Measurements from ENCODE around the gene ATP6V0D1.

The ATP6V0D1 gene

DNA sequence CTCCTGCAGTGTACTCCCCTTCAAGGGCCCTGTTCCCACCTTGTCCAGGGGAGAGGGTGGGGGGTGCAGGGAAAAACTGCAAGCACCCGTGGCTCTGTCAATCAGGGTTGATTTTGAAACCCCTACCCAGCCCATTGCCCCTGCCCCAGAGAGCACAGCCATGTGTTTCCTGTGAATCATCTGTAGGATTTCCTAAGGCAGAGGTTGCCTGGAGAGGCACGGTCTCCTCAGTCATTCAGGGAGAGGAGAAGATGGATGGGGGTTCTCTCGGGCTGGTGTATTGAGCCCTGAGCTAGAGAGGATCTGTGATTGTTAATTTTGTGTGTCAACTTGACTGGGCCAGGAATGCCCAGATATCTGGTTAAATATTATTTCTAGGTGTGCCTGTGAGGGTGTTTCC, 5.8 kb upstream of the ATP6V0D1 start:
- Histone ChIP-seq H3K36me3 (peaks cover 0 to 20% (median 5%) of the 10 kb centered on the region in 11 experiments; a peak in 9 of 22 replicates), H3K4me1 (peaks cover 97 to 99% (median 98%) of the 10 kb centered on the region in 10 experiments)

DNA sequence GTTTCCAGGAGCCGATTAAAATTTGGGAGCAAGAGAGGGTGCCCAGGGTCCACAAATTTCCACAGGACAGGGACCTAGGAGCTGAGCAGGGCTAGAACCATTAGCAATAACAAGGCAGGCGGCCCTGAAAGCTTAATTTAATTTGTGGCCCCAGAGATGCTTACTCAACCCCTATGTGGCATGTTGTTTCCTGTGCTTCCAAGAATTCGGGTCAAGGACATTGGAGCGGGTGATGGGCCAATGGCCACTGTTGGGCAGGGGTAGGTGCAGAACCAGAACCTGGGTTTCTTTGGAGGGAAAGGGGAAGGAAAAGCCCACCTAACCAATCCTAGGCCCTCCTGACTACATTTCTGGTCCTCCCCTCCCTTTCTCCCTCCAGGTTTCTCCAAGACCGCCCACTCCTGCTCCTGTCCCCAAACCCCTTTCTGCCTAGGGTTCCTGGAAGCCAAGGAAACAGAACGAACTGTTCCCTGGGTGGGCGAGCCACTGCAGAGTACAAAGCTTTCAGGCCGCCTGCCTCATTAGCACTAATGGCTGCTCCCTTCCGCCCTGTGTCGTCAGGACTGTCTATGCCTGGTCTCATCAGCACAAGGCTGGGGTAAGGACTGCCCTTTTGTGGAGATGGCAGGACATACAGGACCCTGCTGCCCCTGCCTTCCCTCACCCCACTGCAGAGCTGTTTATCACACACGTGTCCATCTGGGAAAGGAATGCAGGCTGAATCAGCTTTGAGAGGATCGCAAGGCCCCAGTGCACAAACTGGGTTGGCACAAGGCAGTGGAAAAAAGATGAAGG, 3.0 kb upstream of the ATP6V0D1 start:
- H3K9me3 ChIP-seq (replicated peaks in 1 of 11) = no peaks in the 10 kb centered on the region
- peak overlapping the region; percentile 88 to 100 (median 94) for H3K9ac ChIP-seq
- no peaks in the 10 kb centered on the region for H3K27me3 ChIP-seq
- H3K36me3 ChIP-seq = peaks cover 0 to 28% (median 9%) of the 10 kb centered on the region in 11 experiments; a peak in 11 of 22 replicates
- H3K4me3 ChIP-seq = peak overlapping the region in 8 of 10 experiments; percentile 8 to 99 (median 94); a peak in 11 of 20 replicates
- H4K20me1 ChIP-seq = peaks cover 6 to 19% (median 10%) of the 10 kb centered on the region in 11 experiments; a peak in 20 of 22 replicates
- H3K4me2 ChIP-seq = peak overlapping the region; percentile 83 to 99 (median 96)
- TF ChIP-seq Cebpa-rat (IDR thresholded peaks at IDR 0.05) = no peak
- peaks cover 71 to 84% (median 82%) of the 10 kb centered on the region in 10 experiments for H3K4me1 ChIP-seq
- H3K27ac ChIP-seq = peak overlapping the region; percentile 89 to 100 (median 99)

More for the DNA sequence above, 5.8 kb upstream of the ATP6V0D1 start:
- Histone ChIP-seq H4K20me1 (no peaks in the 10 kb centered on the region), H3K27ac (peak overlapping the region; percentile 57 to 100 (median 99)), H3K9me3 (replicated peaks in 1 of 11) (peaks cover 0 to 10% (median 5%) of the 10 kb centered on the region in 11 experiments; a peak in 8 of 22 replicates), H3K9ac (peak overlapping the region; percentile 68 to 96 (median 91)), H3K27me3 (no peaks in the 10 kb centered on the region), H3K4me2 (peak overlapping the region; percentile 83 to 99 (median 96)), H3K4me3 (peak overlapping the region in 4 of 10 experiments; percentile 23 to 46 (median 34); a peak in 5 of 20 replicates)
- peak in 9 of 11 experiments; percentile 47 to 92 (median 76); a peak in 16 of 22 replicates for TF ChIP-seq Cebpa-rat (IDR thresholded peaks at IDR 0.05)

DNA sequence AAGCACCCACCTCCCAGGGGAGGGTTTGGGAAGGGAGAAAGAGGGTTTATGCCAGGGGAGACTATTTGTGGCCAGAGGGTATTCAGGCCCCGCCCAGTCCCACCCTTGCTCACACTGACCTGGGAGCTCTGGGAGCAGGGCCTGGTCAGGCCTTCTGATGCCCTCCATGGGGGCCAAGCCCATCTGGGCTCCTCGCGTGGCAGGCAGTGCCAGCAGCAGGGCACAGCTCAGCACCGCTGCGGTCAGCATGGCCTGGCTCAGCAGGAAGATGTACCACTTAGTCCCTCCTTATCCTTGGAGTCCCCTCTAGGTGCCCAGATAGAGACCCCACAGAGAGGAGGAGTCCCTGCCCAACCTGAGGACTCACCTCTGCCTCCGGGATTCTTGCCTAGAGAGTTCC, 2.2 kb upstream of the ATP6V0D1 start, which contains the start of gene AGRP:
Gene AGRP, minus strand, starts transcription at position 398 of the 400 bp plus-strand sequence. Its CDS starts 149 bp downstream, at position 249.
- Histone ChIP-seq H3K27ac (peak within 1 kb of the TSS; percentile 89 to 100 (median 99)), H3K4me1 (peaks cover 68 to 86% (median 82%) of the 10 kb centered on the region in 10 experiments), H3K9me3 (replicated peaks in 1 of 11) (no peaks in the 10 kb centered on the region), H3K4me2 (peak within 1 kb of the TSS; percentile 83 to 99 (median 96)), H3K27me3 (no peaks in the 10 kb centered on the region), H3K36me3 (peaks cover 0 to 35% (median 14%) of the 10 kb centered on the region in 11 experiments; a peak in 17 of 22 replicates), H3K9ac (peak within 1 kb of the TSS; percentile 88 to 100 (median 94)), H3K4me3 (peak within 1 kb of the TSS; percentile 77 to 99 (median 94)), H4K20me1 (peaks cover 8 to 27% (median 17%) of the 10 kb centered on the region in 11 experiments; a peak in 20 of 22 replicates)
- TF ChIP-seq Cebpa-rat (IDR thresholded peaks at IDR 0.05) = no peak

DNA sequence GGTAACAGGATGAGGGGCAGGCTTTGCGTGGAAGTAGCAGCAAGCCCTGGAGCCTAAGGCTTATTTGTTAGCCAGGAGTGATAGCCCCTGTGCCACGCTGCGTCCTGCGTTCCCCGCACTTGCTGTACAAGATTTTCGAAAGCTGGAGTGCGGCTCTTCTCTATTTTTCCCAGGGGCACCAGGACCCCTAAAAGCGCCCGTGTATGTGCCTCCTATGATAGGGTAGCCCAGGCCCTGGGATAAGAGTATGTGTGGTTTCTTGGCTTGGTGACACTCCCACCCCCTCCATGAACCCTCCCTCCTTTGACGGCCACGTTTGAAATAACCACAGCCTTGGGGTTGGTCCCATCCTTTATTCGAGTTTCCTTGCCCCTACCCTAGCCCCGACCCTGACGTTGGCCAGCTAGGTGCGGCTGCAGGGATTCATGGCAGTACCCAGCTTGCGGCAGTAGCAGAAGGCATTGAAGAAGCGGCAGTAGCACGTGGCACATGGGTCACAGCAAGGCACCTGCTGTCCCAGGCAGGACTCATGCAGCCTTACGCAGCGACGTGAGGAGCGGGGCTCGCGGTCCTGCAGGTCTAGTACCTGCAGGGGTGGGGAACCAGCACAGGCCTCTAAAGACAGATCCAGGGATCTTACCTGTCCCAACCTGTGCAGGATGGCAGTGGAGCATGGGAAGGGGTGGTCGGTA, 1.4 kb upstream of the ATP6V0D1 start:
- Histone ChIP-seq H3K9me3 (replicated peaks in 1 of 11) (no peaks in the 10 kb centered on the region), H3K27me3 (no peaks in the 10 kb centered on the region), H3K4me3 (peak overlapping the region; percentile 77 to 99 (median 94)), H3K4me1 (peaks cover 68 to 86% (median 79%) of the 10 kb centered on the region in 10 experiments), H3K27ac (peak overlapping the region; percentile 89 to 100 (median 99)), H3K9ac (peak overlapping the region; percentile 88 to 100 (median 94)), H4K20me1 (peaks cover 16 to 35% (median 25%) of the 10 kb centered on the region in 11 experiments; a peak in 21 of 22 replicates), H3K36me3 (peaks cover 0 to 43% (median 22%) of the 10 kb centered on the region in 11 experiments; a peak in 18 of 22 replicates), H3K4me2 (peak overlapping the region; percentile 83 to 99 (median 96))
- no peak for TF ChIP-seq Cebpa-rat (IDR thresholded peaks at IDR 0.05)

GRCh38 chr16:67481561-67482232, 740 bp upstream of the ATP6V0D1 start:
- no peaks in the 10 kb centered on the region for H3K9me3 ChIP-seq (replicated peaks in 1 of 11)
- H3K27ac ChIP-seq = peak overlapping the region; percentile 89 to 100 (median 99)
- H3K9ac ChIP-seq = peak overlapping the region; percentile 88 to 100 (median 94)
- TF ChIP-seq Cebpa-rat (IDR thresholded peaks at IDR 0.05) = no peak
- peak overlapping the region; percentile 83 to 99 (median 96) for H3K4me2 ChIP-seq
- H3K27me3 ChIP-seq = no peaks in the 10 kb centered on the region
- peaks cover under 1 to 48% (median 28%) of the 10 kb centered on the region in 11 experiments; a peak in 19 of 22 replicates for H3K36me3 ChIP-seq
- H3K4me1 ChIP-seq = peaks cover 67 to 80% (median 75%) of the 10 kb centered on the region in 10 experiments
- H4K20me1 ChIP-seq = peaks cover 16 to 41% (median 31%) of the 10 kb centered on the region in 11 experiments
- peak overlapping the region; percentile 77 to 99 (median 94) for H3K4me3 ChIP-seq

GRCh38 chr16:67477960-67478554, 2.9 kb downstream of the ATP6V0D1 start:
- H3K4me2 ChIP-seq = peak overlapping the region in 9 of 11 experiments; percentile 5 to 99 (median 92); a peak in 14 of 22 replicates
- no peaks in the 10 kb centered on the region for H3K9me3 ChIP-seq (replicated peaks in 1 of 11)
- H3K27me3 ChIP-seq = no peaks in the 10 kb centered on the region
- peak overlapping the region in 5 of 10 experiments; percentile 16 to 99 (median 94); a peak in 9 of 20 replicates for H3K4me3 ChIP-seq
- H3K27ac ChIP-seq = no peak overlapping the region
- peaks cover 21 to 63% (median 56%) of the 10 kb centered on the region in 11 experiments for H3K36me3 ChIP-seq
- peak overlapping the region in 7 of 11 experiments; percentile 5 to 68 (median 26); a peak in 7 of 22 replicates for H3K9ac ChIP-seq
- TF ChIP-seq Cebpa-rat (IDR thresholded peaks at IDR 0.05) = no peak
- H4K20me1 ChIP-seq = peaks cover 51 to 78% (median 68%) of the 10 kb centered on the region in 11 experiments
- peaks cover 36 to 80% (median 66%) of the 10 kb centered on the region in 10 experiments for H3K4me1 ChIP-seq

- Histone ChIP-seq H3K9ac (peak overlapping the region in 2 of 11 experiments; percentile 27 to 55; a peak in 4 of 22 replicates), H4K20me1 (peaks cover 82 to 100% (median 100%) of the 10 kb centered on the region in 11 experiments), H3K4me1 (peaks cover 17 to 96% (median 77%) of the 10 kb centered on the region in 10 experiments), H3K4me2 (peak overlapping the region in 7 of 11 experiments; percentile 11 to 99 (median 56); a peak in 11 of 22 replicates), H3K27ac (0 out of 22 replicates have a peak overlapping the region, but pooled peaks of 1 of the 11 experiments have one; percentile 3), H3K27me3 (no peaks in the 10 kb centered on the region), H3K4me3 (peak overlapping the region in 2 of 10 experiments; percentile 5 to 94; a peak in 1 of 20 replicates), H3K9me3 (replicated peaks in 1 of 11) (no peaks in the 10 kb centered on the region), H3K36me3 (peaks cover 21 to 93% (median 79%) of the 10 kb centered on the region in 11 experiments)
- TF ChIP-seq Cebpa-rat (IDR thresholded peaks at IDR 0.05) = no peak
Measured at GRCh38 chr16:67474551-67475455, 6.2 kb downstream of the ATP6V0D1 start.

Data from BLaER1 treated with 17β-estradiol and CSF1 and Interleukin-3, amounts not matched to agents 10 nM and 100 nM (cell line).